ENCODE data around the gene ZBTB32.
A peak's percentile ranks its signal among the peaks of the same experiment; 100 is the strongest.

DNA sequence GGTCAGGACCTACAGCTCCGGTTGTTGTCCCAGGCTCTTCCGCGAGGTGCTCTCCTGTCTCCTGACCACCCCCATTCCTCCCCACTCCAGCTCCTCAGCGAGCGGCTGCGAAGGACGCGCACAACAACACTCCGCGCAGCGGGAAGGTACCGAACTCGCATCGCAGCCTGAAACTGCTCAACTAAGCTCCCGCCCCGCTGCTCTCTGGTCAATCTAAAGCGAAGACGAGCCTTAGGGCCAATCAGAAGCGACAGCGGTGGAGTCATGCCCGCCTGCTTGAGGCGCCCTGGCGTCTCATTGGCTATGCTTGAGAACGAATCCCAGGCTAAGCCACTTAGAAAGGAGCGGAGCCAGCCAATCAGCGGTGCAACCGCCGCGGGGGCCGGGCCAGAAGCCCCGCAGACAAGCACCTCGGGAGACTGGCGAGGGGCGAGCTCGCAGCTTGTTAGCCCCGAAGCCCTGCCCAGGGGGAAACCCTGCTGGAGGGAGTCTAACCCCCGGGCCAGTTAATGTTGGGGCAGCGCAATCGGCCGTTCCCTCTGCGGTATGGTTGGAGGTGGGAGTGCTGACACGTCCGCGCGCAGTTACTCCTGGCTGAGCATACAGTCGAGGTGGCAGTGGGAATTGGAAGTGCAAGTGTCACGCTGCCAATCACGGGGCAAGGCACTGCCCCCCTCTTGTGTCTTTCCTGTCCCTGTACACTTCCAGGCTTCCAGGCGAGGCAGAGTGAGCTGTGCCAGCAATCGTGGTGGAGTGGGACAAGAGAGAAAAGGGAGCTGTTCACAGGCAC is 1.9 kb upstream of the ZBTB32 start:
- no peak for TF ChIP-seq POLR2A (IDR thresholded peaks at IDR 0.05)
- peak in 2 of 3 donors; percentile 11 to 48 for TF ChIP-seq POLR2AphosphoS5 (IDR thresholded peaks at IDR 0.05)

All from breast epithelium (tissue), 3 donors.